Psoas muscle (tissue), 8 donors: ENCODE results near the gene MISFA. TPM values are rescaled to one million over a fixed set of nuclear protein-coding genes. Genes with fewer than 3 reads are reported as not detected.
A peak's percentile ranks its signal among the peaks of the same experiment; 100 is the strongest.

ENCODE experiments used
- ATAC-seq, 4 donors: fragments of 200-7000 bp; cut with Tn5 transposase; one replicate each; pipeline ENCODE4 v1.9.1; 2020; ENCODE audit warnings: moderate library complexity in 3 of 4, mild to moderate bottlenecking in 2 of 4
- DNase-seq, 2 donors: peaks; one replicate each; pipeline ENCODE4 v3.0.0-alpha.2; 2020
- H3K27ac ChIP-seq: fragments of 200-600 bp; one replicate; pipeline ENCODE4 v1.8.0; 2022
- H3K27me3 ChIP-seq, 3 donors: fragments of 200-600 bp in 1 of 3; one replicate each; pipeline versions ENCODE4 v1.6.1 to v1.8.0; 2013 to 2022; ENCODE audit warnings: low read length in 2 of 3, mild to moderate bottlenecking in 2 of 3, moderate library complexity in 1 of 3; ENCODE audit not compliant: insufficient read depth in 3 of 3
- H3K36me3 ChIP-seq, 2 donors: fragments of 200-600 bp in 1 of 2; one replicate each; pipeline versions ENCODE4 v1.6.1 to v1.8.0; 2013 to 2022; ENCODE audit warnings: low read depth in 1 of 2, mild to moderate bottlenecking in 1 of 2, moderate library complexity in 1 of 2; ENCODE audit not compliant: insufficient read depth in 1 of 2
- H3K4me1 ChIP-seq: fragments of 200-600 bp; one replicate; pipeline ENCODE4 v1.8.0; 2022
- H3K4me3 ChIP-seq: fragments of 200-600 bp; one replicate; pipeline ENCODE4 v1.8.0; 2022; ENCODE audit warnings: mild to moderate bottlenecking
- H3K9me3 ChIP-seq: fragments of 200-600 bp; one replicate; pipeline ENCODE4 v1.8.0; 2022
- WGBS, 3 donors: extraction: QIAGEN DNeasy Blood & Tissue Kit; methylation state at CpG; one replicate each; pipeline versions ENCODE4 v1.1.6 to v1.1.7; 2013; 5-methylcytosine and 5-hydroxymethylcytosine counted together
- intact Hi-C, 2 donors: fragments of 100-400 bp; cut with DNase I; formaldehyde crosslinking; loops; one replicate each; pipeline versions ENCODE4 v1.11.0 to v1.14.2; 2022
- long read RNA-seq, 2 donors: library from polyadenylated mRNA; unstranded; transcript quantifications; one replicate each; pipeline ENCODE4 v2.0.0, GENCODE V29; 2021
- polyA plus RNA-seq, 3 donors: library from polyadenylated mRNA; stranded (reverse); fragments of 200-250 nt; gene quantifications; one replicate each; pipeline ENCODE4 v1.2.3, GENCODE V29; 2013
- total RNA-seq, 4 donors: library from RNA; stranded (reverse); fragmentation: NEBNext Ultra II Directional in 2 of 4; extraction: Animal tissue kit (Norgen Biotek cat#: 25700) in 2 of 4; gene quantifications; one replicate each; pipeline versions ENCODE4 v1.2.1 to v1.2.4, GENCODE V29; 2021 to 2023
- TF ChIP-seq, protein P1 (sequence below): fragments of 200-600 bp; IDR thresholded peaks from one replicate; pipeline ENCODE4 v1.8.0; 2022; ENCODE audit warnings: antibody characterized with exemption
- donor health status: healthy with polysubstance abuse.
- donor health status: DM: no; HTN: no; CAD: no; lungs with moderate emphysema.
- donor health status: Bipolar disorder and iron deficiency.
- donor health status: healthy.
- donor health status: DM: yes; HTN: yes; CAD: no.
- donor health status: DM: no; HTN: no; CAD: no.
- donor health status: DM: no; HTN: no; CAD: no.
- donor health status: DM: yes; HTN: yes; CAD: no.

Gene MISFA
- total RNA-seq (1 to 10 TPM; 3.1 to 7.2 (median 5.7) TPM), polyA plus RNA-seq (1 to 10 TPM; 1.4 to 6.1 (median 5.8) TPM)
- long read RNA-seq, donor 1, result 0 reads
- long read RNA-seq, donor 2, result 0 reads

- WGBS, 3 donors, result 87 to 92% (median 88%) methylated on average over 7 of the region's 7 CpGs
- no peaks in the 10 kb centered on the region for H3K27me3 ChIP-seq
- intact Hi-C loops, result no loop called here
These were observed at the start of gene MISFA for GRCh38 chr11:18599739-18600230. Gene MISFA (plus strand): TSS chr11:18599789. CDS start chr11:18599929, 140 bp downstream.

DNA sequence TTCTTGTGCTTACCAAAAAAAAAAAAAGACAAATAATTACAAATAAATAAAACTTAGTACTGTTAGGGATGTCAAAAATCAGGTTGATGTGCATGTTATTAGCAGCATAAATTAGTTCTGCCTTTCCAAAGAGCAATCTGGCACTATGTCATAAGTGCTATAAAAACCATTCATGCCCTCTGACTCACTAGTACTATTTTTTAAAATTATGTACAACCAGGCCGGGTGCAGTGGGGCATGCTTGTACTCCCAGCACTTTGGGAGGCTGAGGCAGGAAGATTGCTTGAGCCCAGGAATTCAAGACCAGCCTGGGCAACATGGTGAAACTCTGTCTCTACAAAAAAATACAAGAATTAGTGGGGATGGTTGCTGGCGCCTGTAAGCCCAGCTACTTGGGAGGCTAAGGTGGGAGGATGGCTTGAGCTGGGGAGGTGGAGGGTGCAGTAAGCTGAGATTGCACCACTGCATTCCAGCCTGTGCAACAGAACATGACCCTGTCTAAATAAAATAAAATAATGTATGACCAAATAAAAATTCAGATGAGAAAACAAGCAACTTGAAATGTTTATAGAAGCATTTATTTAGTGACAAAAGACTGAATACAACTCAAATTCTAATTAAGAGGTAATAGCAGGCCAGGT is 36.4 kb upstream of the MISFA start:
- Histone ChIP-seq H3K36me3 (peaks cover 0 to 91% of the 10 kb centered on the region in 2 donors), H3K9me3 (no peaks in the 10 kb centered on the region), H3K4me1 (peaks cover 5% of the 10 kb centered on the region), H3K27me3 (no peaks in the 10 kb centered on the region), H3K4me3 (no peak overlapping the region), H3K27ac (no peak overlapping the region)
- TF ChIP-seq, protein P1, sequence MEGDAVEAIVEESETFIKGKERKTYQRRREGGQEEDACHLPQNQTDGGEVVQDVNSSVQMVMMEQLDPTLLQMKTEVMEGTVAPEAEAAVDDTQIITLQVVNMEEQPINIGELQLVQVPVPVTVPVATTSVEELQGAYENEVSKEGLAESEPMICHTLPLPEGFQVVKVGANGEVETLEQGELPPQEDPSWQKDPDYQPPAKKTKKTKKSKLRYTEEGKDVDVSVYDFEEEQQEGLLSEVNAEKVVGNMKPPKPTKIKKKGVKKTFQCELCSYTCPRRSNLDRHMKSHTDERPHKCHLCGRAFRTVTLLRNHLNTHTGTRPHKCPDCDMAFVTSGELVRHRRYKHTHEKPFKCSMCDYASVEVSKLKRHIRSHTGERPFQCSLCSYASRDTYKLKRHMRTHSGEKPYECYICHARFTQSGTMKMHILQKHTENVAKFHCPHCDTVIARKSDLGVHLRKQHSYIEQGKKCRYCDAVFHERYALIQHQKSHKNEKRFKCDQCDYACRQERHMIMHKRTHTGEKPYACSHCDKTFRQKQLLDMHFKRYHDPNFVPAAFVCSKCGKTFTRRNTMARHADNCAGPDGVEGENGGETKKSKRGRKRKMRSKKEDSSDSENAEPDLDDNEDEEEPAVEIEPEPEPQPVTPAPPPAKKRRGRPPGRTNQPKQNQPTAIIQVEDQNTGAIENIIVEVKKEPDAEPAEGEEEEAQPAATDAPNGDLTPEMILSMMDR, result no peak
- DNase-seq (no peak), ATAC-seq (peak in 2 of 4 donors; percentile 58 to 74)
- intact Hi-C loops, result no loop called here
- 64 to 82% (median 67%) methylated on average over 2 of the region's 2 CpGs for WGBS, 3 donors

More at GRCh38 chr11:18599739-18600230, at the start of gene MISFA:
- Histone ChIP-seq H3K36me3 (peaks cover 0 to 15% of the 10 kb centered on the region in 2 donors), H3K4me3 (no peak within 1 kb of the TSS), H3K4me1 (peaks cover 12% of the 10 kb centered on the region), H3K27ac (peak within 1 kb of the TSS; percentile 66), H3K9me3 (no peaks in the 10 kb centered on the region)
- TF ChIP-seq, protein P1, result no peak
- ATAC-seq, result no peak
- no peak for DNase-seq

- intact Hi-C loops, result no loop called here
- ATAC-seq (no peak), DNase-seq (no peak)
- H3K4me3 ChIP-seq, result no peak overlapping the region
- H3K4me1 ChIP-seq, result peaks cover 5% of the 10 kb centered on the region
- H3K9me3 ChIP-seq, result no peaks in the 10 kb centered on the region
- H3K27me3 ChIP-seq, result no peaks in the 10 kb centered on the region
- TF ChIP-seq, protein P1, result no peak
- peaks cover 0 to 93% of the 10 kb centered on the region in 2 donors for H3K36me3 ChIP-seq
- no peak overlapping the region for H3K27ac ChIP-seq
These were observed 35.4 kb upstream of the MISFA start for GRCh38 chr11:18564149-18564548.

GRCh38 chr11:18566406-18566805 is 33.2 kb upstream of the MISFA start:
- intact Hi-C loops, result no loop called here
- peaks cover 5% of the 10 kb centered on the region for H3K4me1 ChIP-seq
- peaks cover 0 to 96% of the 10 kb centered on the region in 2 donors for H3K36me3 ChIP-seq
- no peaks in the 10 kb centered on the region for H3K9me3 ChIP-seq
- H3K27me3 ChIP-seq, result no peaks in the 10 kb centered on the region
- DNase-seq (no peak), ATAC-seq (no peak)
- H3K27ac ChIP-seq, result no peak overlapping the region
- no peak overlapping the region for H3K4me3 ChIP-seq
- TF ChIP-seq, protein P1, result no peak
